Calu3 (cell line): ENCODE results near the gene GABRB1. TPM values are rescaled to one million over a fixed set of nuclear protein-coding genes. Genes with fewer than 3 reads are reported as not detected.

ENCODE experiments used
- BruUV-seq: library from RNA; stranded (reverse); fragments of 400-500 nt; replicated peaks from 2 replicates; lab custom pipeline; 2021; lab: Mats Ljungman, UMichigan
- CTCF ChIA-PET: fragments of 300-600 bp; sonication (Branson Sonifier 250); formaldehyde crosslinking; loops from one replicate; lab custom pipeline; 2022; ENCODE audit warnings: antibody characterized with exemption; lab: Charles Lee
- DNase-seq: peaks from one replicate; pipeline ENCODE4 v3.0.0; 2022
- H3K27ac Mint-ChIP-seq: one replicate; pipeline ENCODE4 v1.8.0; 2022; ENCODE audit warnings: mixed read lengths; ENCODE audit not compliant: unreplicated experiment
- H3K27me3 Mint-ChIP-seq: one replicate; pipeline ENCODE4 v1.8.0; 2022; ENCODE audit warnings: mixed read lengths; ENCODE audit not compliant: unreplicated experiment
- H3K36me3 Mint-ChIP-seq: one replicate; pipeline ENCODE4 v1.8.0; 2022; ENCODE audit warnings: mild to moderate bottlenecking, moderate library complexity, mixed read lengths; ENCODE audit not compliant: insufficient read depth, unreplicated experiment
- H3K4me1 Mint-ChIP-seq: one replicate; pipeline ENCODE4 v1.8.0; 2022; ENCODE audit warnings: mild to moderate bottlenecking, low read depth, mixed read lengths; ENCODE audit not compliant: unreplicated experiment
- H3K4me3 Mint-ChIP-seq: one replicate; pipeline ENCODE4 v1.8.0; 2022; ENCODE audit warnings: mild to moderate bottlenecking, low read depth, moderate library complexity, mixed read lengths; ENCODE audit not compliant: unreplicated experiment
- H3K9me3 Mint-ChIP-seq: one replicate; pipeline ENCODE4 v1.8.0; 2022; ENCODE audit warnings: low read depth, mixed read lengths; ENCODE audit not compliant: unreplicated experiment
- CTCF ChIP-seq: fragments of 200-600 bp; IDR thresholded peaks from one replicate; pipeline ENCODE4 v1.8.0; 2022; ENCODE audit warnings: antibody characterized with exemption; ENCODE audit not compliant: unreplicated experiment
- intact Hi-C: fragments of 100-400 bp; cut with micrococcal nuclease; formaldehyde crosslinking; loops from one replicate; pipeline ENCODE4 v1.10.0; 2022; ENCODE audit not compliant: unreplicated experiment
- total RNA-seq: library from RNA; stranded (reverse); gene quantifications from 2 replicates; pipeline ENCODE4 v1.2.3, GENCODE V29; 2022

Gene GABRB1
- total RNA-seq, 1 experiment from 2014 or later: not detected

GRCh38 chr4:47013373-47013772, 18.0 kb upstream of the GABRB1 start:
- no peaks in the 10 kb centered on the region for H3K36me3 Mint-ChIP-seq
- no peak for TF ChIP-seq CTCF
- H3K4me1 Mint-ChIP-seq: no peaks in the 10 kb centered on the region
- intact Hi-C loops: no loop called here
- CTCF ChIA-PET: no interaction called here
- no peaks in the 10 kb centered on the region for H3K27me3 Mint-ChIP-seq
- H3K4me3 Mint-ChIP-seq: no peak overlapping the region
- H3K9me3 Mint-ChIP-seq: no peaks in the 10 kb centered on the region
- no peak for DNase-seq
- BruUV-seq: no TSS peak
- no peak overlapping the region for H3K27ac Mint-ChIP-seq

GRCh38 chr4:47017081-47017480, 14.3 kb upstream of the GABRB1 start:
- no peak for TF ChIP-seq CTCF
- Mint-ChIP-seq H3K9me3 (peaks cover 4% of the 10 kb centered on the region), H3K36me3 (no peaks in the 10 kb centered on the region), H3K4me1 (no peaks in the 10 kb centered on the region), H3K27ac (no peak overlapping the region), H3K4me3 (no peak overlapping the region), H3K27me3 (no peaks in the 10 kb centered on the region)
- no TSS peak for BruUV-seq
- CTCF ChIA-PET: no interaction called here
- intact Hi-C loops: no loop called here
- DNase-seq: no peak

GRCh38 chr4:47017494-47017893, 13.9 kb upstream of the GABRB1 start:
- no TSS peak for BruUV-seq
- Mint-ChIP-seq H3K36me3 (no peaks in the 10 kb centered on the region), H3K27me3 (no peaks in the 10 kb centered on the region), H3K27ac (no peak overlapping the region), H3K4me1 (no peaks in the 10 kb centered on the region), H3K9me3 (peaks cover 4% of the 10 kb centered on the region), H3K4me3 (no peak overlapping the region)
- intact Hi-C loops: no loop called here
- CTCF ChIA-PET: no interaction called here
- DNase-seq: no peak
- no peak for TF ChIP-seq CTCF

GRCh38 chr4:47031751-47032404, 511 bp downstream of the GABRB1 start:
- BruUV-seq: no TSS peak
- TF ChIP-seq CTCF: no peak
- Mint-ChIP-seq H3K36me3 (peaks cover 16% of the 10 kb centered on the region), H3K9me3 (no peaks in the 10 kb centered on the region), H3K27me3 (peaks cover 13% of the 10 kb centered on the region), H3K27ac (no peak overlapping the region), H3K4me1 (no peaks in the 10 kb centered on the region), H3K4me3 (peak overlapping the region; percentile 61)
- intact Hi-C loops: loop anchor here (2.0 to 5.0 kb wide), 3 partner anchors 90 to 187 kb away; no protein-coding TSS in a partner anchor
- CTCF ChIA-PET: interaction anchor here (0.7 to 1.0 kb wide), 3 partner anchors 90 to 179 kb away, joined by 3 to 5 read pairs (median 4); no protein-coding TSS in a partner anchor
- no peak for DNase-seq
